ENCODE results near the gene CTTNBP2NL.

CTTNBP2NL gene

GRCh38 chr1:112395821-112396652 is at the start of gene CTTNBP2NL:
Gene CTTNBP2NL, plus strand, starts transcription at chr1:112396214. Its CDS starts 19,952 bp downstream, at chr1:112416166.
- DNase-seq, result peak; percentile 73 to 79

- no peak for DNase-seq
Observed at GRCh38 chr1:112346801-112347350, 49.1 kb upstream of the CTTNBP2NL start.

GRCh38 chr1:112356765-112357164 is 39.2 kb upstream of the CTTNBP2NL start:
- DNase-seq, result no peak

- no peak for DNase-seq
Observed at GRCh38 chr1:112357467-112357866, 38.5 kb upstream of the CTTNBP2NL start.

GRCh38 chr1:112358061-112358770 is 37.8 kb upstream of the CTTNBP2NL start:
- no peak for DNase-seq

GRCh38 chr1:112358798-112359408 is 37.1 kb upstream of the CTTNBP2NL start:
- peak; percentile 28 to 34 for DNase-seq

GRCh38 chr1:112359961-112360767 is 35.9 kb upstream of the CTTNBP2NL start:
- DNase-seq, result no peak

GRCh38 chr1:112363636-112364035 is 32.4 kb upstream of the CTTNBP2NL start:
- DNase-seq, result no peak

GRCh38 chr1:112368198-112368597 is 27.8 kb upstream of the CTTNBP2NL start:
- DNase-seq, result no peak

GRCh38 chr1:112369392-112370285 is 26.4 kb upstream of the CTTNBP2NL start:
- DNase-seq, result peak; percentile 90

GRCh38 chr1:112370996-112371395 is 25.0 kb upstream of the CTTNBP2NL start:
- DNase-seq, result no peak

GRCh38 chr1:112371775-112372174 is 24.2 kb upstream of the CTTNBP2NL start:
- DNase-seq, result no peak

GRCh38 chr1:112373806-112374205 is 22.2 kb upstream of the CTTNBP2NL start:
- no peak for DNase-seq

- no peak for DNase-seq
Observed at GRCh38 chr1:112375701-112376100, 20.3 kb upstream of the CTTNBP2NL start.

GRCh38 chr1:112380356-112380755 is 15.7 kb upstream of the CTTNBP2NL start:
- no peak for DNase-seq

GRCh38 chr1:112381324-112382076 is 14.5 kb upstream of the CTTNBP2NL start:
- DNase-seq, result no peak

GRCh38 chr1:112383759-112384370 is 12.1 kb upstream of the CTTNBP2NL start:
- DNase-seq, result no peak

- no peak for DNase-seq
Observed at GRCh38 chr1:112386024-112386723, 9.8 kb upstream of the CTTNBP2NL start.

- DNase-seq, result no peak
Observed at GRCh38 chr1:112386731-112387346, 9.2 kb upstream of the CTTNBP2NL start.

Data from stimulated activated CD4-positive, alpha-beta T cell treated with anti-CD3 and anti-CD28 coated beads, Interleukin-2, amount 100 ng/mL, for 48 hours (primary cell).